ENCODE data around the gene LMCD1. TPM values are rescaled to one million over a fixed set of nuclear protein-coding genes. Genes with fewer than 3 reads are reported as not detected.

Gene LMCD1
- total and polyA plus RNA-seq, 2 donors (not counting 1 experiment from before 2014, with no cell fraction given) = 1.4 to 4.9 TPM

DNA sequence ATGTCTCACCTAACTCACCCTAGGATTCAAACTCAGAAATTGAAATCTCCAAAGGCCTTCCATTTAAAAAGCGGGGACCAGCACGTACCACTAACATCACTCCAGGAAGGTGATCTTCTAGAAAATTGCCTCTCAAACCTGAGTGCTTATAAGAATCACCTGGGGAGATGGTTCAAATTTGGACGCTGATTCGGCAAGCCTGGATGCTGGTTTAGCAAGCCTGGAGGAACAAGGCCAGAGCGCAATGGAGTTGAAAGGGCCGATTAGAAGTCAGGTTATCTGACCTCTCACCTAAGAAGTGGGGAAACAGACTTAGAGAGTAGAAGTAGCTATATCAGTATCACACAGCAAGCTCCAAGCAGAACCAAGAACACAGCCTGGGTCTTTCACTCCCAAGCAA, 74.8 kb downstream of the LMCD1 start:
- no peaks in the 10 kb centered on the region for H3K36me3 ChIP-seq (replicated peaks in 1 of 2; ENCODE audit: control extremely low read depth in 1 of 2, control insufficient read depth in 1 of 2, extremely low read depth in 1 of 2, insufficient read depth in 2 of 2, low read length in 1 of 2)
- no peak for ATAC-seq (ENCODE audit: low read depth)

DNA sequence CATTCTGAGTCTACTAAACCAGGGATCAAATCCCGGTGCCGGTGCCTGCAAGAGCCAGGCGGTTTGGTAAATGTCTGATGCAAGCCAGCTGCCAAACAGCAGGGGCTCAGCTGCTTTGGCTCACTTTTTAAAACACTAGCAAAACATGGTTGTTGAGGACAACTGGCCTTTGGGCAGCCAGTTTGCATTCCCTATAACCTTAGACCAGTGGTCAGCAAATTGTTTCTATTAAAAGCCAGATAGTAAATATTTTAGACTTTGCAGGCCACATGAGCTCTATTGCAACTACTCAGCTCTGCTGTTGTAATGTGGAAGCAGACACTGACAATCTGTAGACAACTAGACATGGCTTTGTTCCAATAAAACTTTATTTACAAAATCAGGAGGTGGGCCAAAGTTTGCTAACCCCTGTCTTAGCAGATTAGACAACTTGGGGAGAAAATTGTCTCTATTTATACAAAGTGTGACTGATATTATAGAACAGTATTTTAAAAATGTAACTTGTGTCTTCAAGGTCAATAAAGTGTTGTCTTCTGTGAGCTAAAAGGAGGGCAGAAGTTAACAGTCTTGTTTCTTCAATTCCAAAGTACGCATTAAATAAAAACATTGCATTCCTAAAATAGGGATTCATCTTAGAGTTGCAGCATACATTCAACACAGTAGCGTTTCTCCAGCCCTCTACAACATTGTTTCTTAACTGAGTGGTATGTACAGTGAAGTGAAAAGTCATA, 75.4 kb downstream of the LMCD1 start:
- WGBS (ENCODE audit: insufficient coverage) = 92% methylated on average over 2 of the region's 5 CpGs

More for the DNA sequence above, 74.8 kb downstream of the LMCD1 start:
- H3K27ac ChIP-seq (ENCODE audit: low read length in 2 of 2) = no peak overlapping the region
- Mint-ChIP-seq H3K4me1 (peaks cover 3% of the 10 kb centered on the region), H3K27ac (no peak overlapping the region), H3K4me3 (no peak overlapping the region), H3K27me3 (no peaks in the 10 kb centered on the region), H3K9me3 (ENCODE audit: insufficient read depth) (no peaks in the 10 kb centered on the region)
- TF ChIP-seq EZH2 (IDR thresholded peaks at IDR 0.05; ENCODE audit: borderline replicate concordance, insufficient read depth, low read depth, low read length, poor library complexity, severe bottlenecking) = no peak
- TF ChIP-seq, protein P1, sequence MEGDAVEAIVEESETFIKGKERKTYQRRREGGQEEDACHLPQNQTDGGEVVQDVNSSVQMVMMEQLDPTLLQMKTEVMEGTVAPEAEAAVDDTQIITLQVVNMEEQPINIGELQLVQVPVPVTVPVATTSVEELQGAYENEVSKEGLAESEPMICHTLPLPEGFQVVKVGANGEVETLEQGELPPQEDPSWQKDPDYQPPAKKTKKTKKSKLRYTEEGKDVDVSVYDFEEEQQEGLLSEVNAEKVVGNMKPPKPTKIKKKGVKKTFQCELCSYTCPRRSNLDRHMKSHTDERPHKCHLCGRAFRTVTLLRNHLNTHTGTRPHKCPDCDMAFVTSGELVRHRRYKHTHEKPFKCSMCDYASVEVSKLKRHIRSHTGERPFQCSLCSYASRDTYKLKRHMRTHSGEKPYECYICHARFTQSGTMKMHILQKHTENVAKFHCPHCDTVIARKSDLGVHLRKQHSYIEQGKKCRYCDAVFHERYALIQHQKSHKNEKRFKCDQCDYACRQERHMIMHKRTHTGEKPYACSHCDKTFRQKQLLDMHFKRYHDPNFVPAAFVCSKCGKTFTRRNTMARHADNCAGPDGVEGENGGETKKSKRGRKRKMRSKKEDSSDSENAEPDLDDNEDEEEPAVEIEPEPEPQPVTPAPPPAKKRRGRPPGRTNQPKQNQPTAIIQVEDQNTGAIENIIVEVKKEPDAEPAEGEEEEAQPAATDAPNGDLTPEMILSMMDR (IDR thresholded peaks at IDR 0.05) = no peak
- no peaks in the 10 kb centered on the region for H4K20me1 ChIP-seq (ENCODE audit: control insufficient read depth, insufficient read depth, low read length, poor library complexity, severe bottlenecking)
- no peak overlapping the region for H3K4me3 ChIP-seq (ENCODE audit: control extremely low read depth in 1 of 5, extremely low read depth in 1 of 5, insufficient read depth in 1 of 5, low read depth in 2 of 5, low read length in 4 of 5)
- WGBS (ENCODE audit: insufficient coverage) = 71% methylated on average over 2 of the region's 6 CpGs
- H3K9ac ChIP-seq (ENCODE audit: low read length) = no peak overlapping the region
- H3K79me2 ChIP-seq (ENCODE audit: control insufficient read depth, insufficient read depth, low read length) = no peaks in the 10 kb centered on the region
- H2AFZ ChIP-seq (ENCODE audit: insufficient read depth, low read depth, low read length, poor library complexity, severe bottlenecking) = no peak overlapping the region
- POLR2A ChIA-PET = no interaction called here
- CTCF ChIA-PET = interaction anchor here (0.8 kb wide), 1 partner anchor 20 kb away, joined by 3 read pairs; no protein-coding TSS in a partner anchor
- no peak overlapping the region for H3K4me2 ChIP-seq (replicated peaks; ENCODE audit: low read depth, low read length, poor library complexity, severe bottlenecking)
- DNase-seq = no peak
- H3K27me3 ChIP-seq (replicated peaks in 1 of 4; ENCODE audit: control extremely low read depth in 1 of 4, control insufficient read depth in 3 of 4, insufficient read depth in 4 of 4, low read length in 3 of 4) = no peaks in the 10 kb centered on the region
- no peaks in the 10 kb centered on the region for H3K4me1 ChIP-seq (ENCODE audit: control insufficient read depth in 2 of 2, insufficient read depth in 2 of 2, low read length in 2 of 2)
- intact Hi-C loops (cut with micrococcal nuclease) = no loop called here
- no peaks in the 10 kb centered on the region for H3K9me3 ChIP-seq (ENCODE audit: control extremely low read depth in 1 of 3, control insufficient read depth in 2 of 3, insufficient read depth in 1 of 3, low read length in 2 of 3)

More for the DNA sequence above, 75.4 kb downstream of the LMCD1 start:
- Mint-ChIP-seq H3K4me1 (peaks cover 3% of the 10 kb centered on the region), H3K4me3 (no peak overlapping the region), H3K9me3 (ENCODE audit: insufficient read depth) (no peaks in the 10 kb centered on the region), H3K27me3 (no peaks in the 10 kb centered on the region), H3K27ac (no peak overlapping the region)
- Histone ChIP-seq H3K79me2 (ENCODE audit: control insufficient read depth, insufficient read depth, low read length) (no peaks in the 10 kb centered on the region), H3K9ac (ENCODE audit: low read length) (no peak overlapping the region), H4K20me1 (ENCODE audit: control insufficient read depth, insufficient read depth, low read length, poor library complexity, severe bottlenecking) (no peaks in the 10 kb centered on the region), H2AFZ (ENCODE audit: insufficient read depth, low read depth, low read length, poor library complexity, severe bottlenecking) (no peak overlapping the region), H3K27me3 (replicated peaks in 1 of 4; ENCODE audit: control extremely low read depth in 1 of 4, control insufficient read depth in 3 of 4, insufficient read depth in 4 of 4, low read length in 3 of 4) (no peaks in the 10 kb centered on the region), H3K27ac (ENCODE audit: low read length in 2 of 2) (no peak overlapping the region), H3K4me2 (replicated peaks; ENCODE audit: low read depth, low read length, poor library complexity, severe bottlenecking) (no peak overlapping the region), H3K4me3 (ENCODE audit: control extremely low read depth in 1 of 5, extremely low read depth in 1 of 5, insufficient read depth in 1 of 5, low read depth in 2 of 5, low read length in 4 of 5) (no peak overlapping the region), H3K9me3 (ENCODE audit: control extremely low read depth in 1 of 3, control insufficient read depth in 2 of 3, insufficient read depth in 1 of 3, low read length in 2 of 3) (no peaks in the 10 kb centered on the region), H3K4me1 (ENCODE audit: control insufficient read depth in 2 of 2, insufficient read depth in 2 of 2, low read length in 2 of 2) (no peaks in the 10 kb centered on the region), H3K36me3 (replicated peaks in 1 of 2; ENCODE audit: control extremely low read depth in 1 of 2, control insufficient read depth in 1 of 2, extremely low read depth in 1 of 2, insufficient read depth in 2 of 2, low read length in 1 of 2) (no peaks in the 10 kb centered on the region)
- DNase-seq (no peak), ATAC-seq (ENCODE audit: low read depth) (no peak)
- CTCF ChIA-PET = interaction anchor here (0.7 to 0.8 kb wide), 2 partner anchors 21 to 33 kb away, joined by 3 read pairs; no protein-coding TSS in a partner anchor
- TF ChIP-seq, protein P1 (IDR thresholded peaks at IDR 0.05) = no peak
- no peak for TF ChIP-seq EZH2 (IDR thresholded peaks at IDR 0.05; ENCODE audit: borderline replicate concordance, insufficient read depth, low read depth, low read length, poor library complexity, severe bottlenecking)
- intact Hi-C loops (cut with micrococcal nuclease) = no loop called here
- POLR2A ChIA-PET = no interaction called here
